PC-3 (cell line): ENCODE measurements around the gene KCNJ6. TPM values are rescaled to one million over a fixed set of nuclear protein-coding genes. Genes with fewer than 3 reads are reported as not detected.

Experiments
- ATAC-seq: fragments of 200-7000 bp; cut with Tn5 transposase; 2 replicates; pipeline ENCODE4 v1.9.1; 2020; ENCODE audit warnings: mild to moderate bottlenecking, moderate library complexity
- BruUV-seq: library from RNA; stranded (reverse); fragments of 400-500 nt; replicated peaks from 2 replicates; lab custom pipeline; 2021; lab: Mats Ljungman, UMichigan
- CTCF ChIA-PET: fragments of 300-600 bp; sonication (Branson Sonifier 250); formaldehyde crosslinking; loops from one replicate; lab custom pipeline; 2022; ENCODE audit warnings: antibody characterized with exemption; lab: Charles Lee
- POLR2A ChIA-PET: fragments of 300-600 bp; sonication (Branson Sonifier 250); formaldehyde crosslinking; loops from one replicate; lab custom pipeline; 2022; ENCODE audit warnings: antibody characterized with exemption; ENCODE audit not compliant: unreplicated experiment; lab: Charles Lee
- DNase-seq: peaks from one replicate; pipeline ENCODE4 v3.0.0-alpha.2; 2015
- H2AFZ ChIP-seq: fragments of 300-600 bp; sonication (generic); 2 replicates; pipeline ENCODE4 v1.6.0; 2016; ENCODE audit warnings: antibody characterized with exemption, low read length
- H3F3A ChIP-seq: fragments of 300-600 bp; sonication (generic); one replicate; pipeline ENCODE4 v1.6.0; 2017; ENCODE audit warnings: antibody characterized with exemption, low read length, control low read depth, mild to moderate bottlenecking; ENCODE audit not compliant: unreplicated experiment
- H3K27ac ChIP-seq: fragments of 300-600 bp; sonication (generic); 2 replicates; pipeline ENCODE4 v1.5.1; 2016; ENCODE audit warnings: mild to moderate bottlenecking, low read length
- H3K27me3 ChIP-seq: fragments of 300-600 bp; sonication (generic); 2 replicates; pipeline ENCODE4 v1.6.1; 2016; ENCODE audit warnings: low read length, mixed read lengths
- H3K36me3 ChIP-seq: fragments of 300-600 bp; sonication (generic); 2 replicates; pipeline ENCODE4 v1.6.1; 2016; ENCODE audit warnings: low read depth, mixed run types, low read length, mixed read lengths
- H3K4me1 ChIP-seq: fragments of 300-600 bp; sonication (generic); 2 replicates; pipeline ENCODE4 v1.5.1; 2016; ENCODE audit warnings: low read length; ENCODE audit not compliant: insufficient read depth
- H3K4me2 ChIP-seq: fragments of 300-600 bp; sonication (generic); 2 replicates; pipeline ENCODE4 v1.6.0; 2016; ENCODE audit warnings: low read length
- H3K4me3 ChIP-seq: fragments of 300-600 bp; sonication (generic); 2 replicates; pipeline ENCODE4 v1.5.1; 2016; ENCODE audit warnings: mild to moderate bottlenecking, low read length, mixed read lengths
- H3K79me2 ChIP-seq: fragments of 300-600 bp; sonication (generic); 2 replicates; pipeline ENCODE4 v1.6.1; 2017; ENCODE audit warnings: low read length, mixed read lengths
- H3K9ac ChIP-seq: fragments of 300-600 bp; sonication (generic); 2 replicates; pipeline ENCODE4 v1.6.0; 2016; ENCODE audit warnings: mild to moderate bottlenecking, low read length
- H3K9me2 ChIP-seq: fragments of 300-600 bp; sonication (generic); replicated peaks from 2 replicates; pipeline ENCODE4 v1.6.1; 2016; ENCODE audit warnings: mixed run types, low read length, mixed read lengths
- H3K9me3 ChIP-seq: fragments of 300-600 bp; sonication (generic); 2 replicates; pipeline ENCODE4 v1.6.1; 2016; ENCODE audit warnings: low read length, mixed read lengths
- H4K20me1 ChIP-seq: fragments of 300-600 bp; sonication (generic); 2 replicates; pipeline ENCODE4 v1.6.1; 2016; ENCODE audit warnings: low read length, mixed read lengths
- CTCF ChIP-seq: fragments of 300-600 bp; sonication (generic); conservative IDR thresholded peaks from 2 replicates; pipeline ENCODE4 v1.5.1; 2017; ENCODE audit warnings: antibody characterized with exemption, low read depth, mild to moderate bottlenecking, low read length
- EZH2 ChIP-seq: fragments of 300-600 bp; sonication (generic); IDR thresholded peaks from one replicate; pipeline ENCODE4 v1.6.1; 2017; ENCODE audit warnings: antibody characterized with exemption, mild to moderate bottlenecking, low read length; ENCODE audit not compliant: unreplicated experiment
- EZH2phosphoT487 ChIP-seq: fragments of 300-600 bp; sonication (generic); IDR thresholded peaks from 2 replicates; pipeline ENCODE4 v1.6.1; 2018; ENCODE audit warnings: mild to moderate bottlenecking, antibody characterized with exemption, low read length, borderline replicate concordance
- intact Hi-C: fragments of 100-400 bp; cut with micrococcal nuclease; formaldehyde crosslinking; loops from 2 replicates; pipeline ENCODE4 v1.9.0; 2023
- total RNA-seq: library from RNA; depleted of rRNA; stranded (reverse); fragments of >200 nt; gene quantifications from 2 replicates; pipeline ENCODE4 v1.2.3, GENCODE V29; 2014

The KCNJ6 gene
- total RNA-seq, 1 experiment from 2014 or later, result not detected

DNA sequence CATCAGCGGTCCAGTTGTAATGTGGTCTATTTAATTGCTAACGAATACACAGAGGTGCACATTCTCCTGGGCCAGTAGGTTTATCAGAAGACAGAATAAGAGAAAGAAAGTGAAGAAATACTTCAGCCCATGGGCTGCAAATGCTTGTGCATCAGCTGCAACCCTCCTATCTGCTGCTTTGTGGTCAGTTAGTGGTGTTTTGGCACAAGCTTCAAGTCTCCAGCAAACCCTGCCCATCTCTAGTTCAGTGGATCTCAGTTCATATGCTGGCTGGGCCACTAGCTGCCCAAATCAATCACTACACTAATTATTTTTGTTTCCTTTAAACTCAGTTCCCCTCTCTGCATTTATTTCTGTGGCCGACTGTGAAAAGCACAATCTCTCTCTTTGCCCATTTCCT is 124.2 kb downstream of the KCNJ6 start:
- Histone ChIP-seq H3K9me3 (no peaks in the 10 kb centered on the region), H3K36me3 (no peaks in the 10 kb centered on the region), H3K4me1 (0 out of 2 replicates have a peak, but pooled peaks cover 4% of the 10 kb centered on the region), H3F3A (no peaks in the 10 kb centered on the region), H3K4me3 (no peak overlapping the region), H3K27ac (no peak overlapping the region), H2AFZ (no peak overlapping the region), H3K9me2 (no peaks in the 10 kb centered on the region), H3K4me2 (no peak overlapping the region), H4K20me1 (no peaks in the 10 kb centered on the region), H3K9ac (no peak overlapping the region), H3K27me3 (peaks cover 19% of the 10 kb centered on the region; the same call in 1 of the 2 replicates), H3K79me2 (no peaks in the 10 kb centered on the region)
- intact Hi-C loops, result no loop called here
- BruUV-seq, result no TSS peak
- ChIA-PET CTCF (no interaction called here), POLR2A (no interaction called here)
- TF ChIP-seq CTCF, result no peak
- no peak for TF ChIP-seq EZH2phosphoT487
- TF ChIP-seq EZH2, result no peak
- ATAC-seq, result no peak
- DNase-seq, result no peak

DNA sequence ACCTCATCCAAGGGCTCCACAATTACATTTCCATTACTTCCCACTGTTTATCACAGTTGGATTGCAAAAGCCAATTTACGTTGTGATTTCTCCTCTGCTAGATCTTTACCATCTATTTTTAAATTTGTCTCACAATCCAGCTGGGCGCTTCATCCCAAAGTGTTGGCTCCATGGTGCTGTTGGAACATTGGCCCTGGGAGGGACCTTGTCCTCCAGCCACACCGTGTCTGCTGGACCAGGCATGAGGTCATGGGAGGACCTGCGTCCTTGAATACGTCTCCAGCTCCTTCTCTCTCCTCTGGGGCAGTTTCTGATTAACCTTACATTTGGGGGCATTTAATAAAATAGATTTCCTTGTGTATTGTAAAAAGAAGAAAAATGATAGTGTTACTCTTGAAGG is 125.4 kb downstream of the KCNJ6 start:
- no peak overlapping the region for H3K4me3 ChIP-seq
- 0 out of 2 replicates have a peak, but pooled peaks cover 4% of the 10 kb centered on the region for H3K4me1 ChIP-seq
- no peaks in the 10 kb centered on the region for H3F3A ChIP-seq
- no peak for DNase-seq
- H3K4me2 ChIP-seq, result no peak overlapping the region
- no peaks in the 10 kb centered on the region for H3K9me3 ChIP-seq
- ChIA-PET CTCF (no interaction called here), POLR2A (no interaction called here)
- no peaks in the 10 kb centered on the region for H3K9me2 ChIP-seq
- TF ChIP-seq EZH2, result no peak
- no peak for TF ChIP-seq CTCF
- TF ChIP-seq EZH2phosphoT487, result no peak
- H3K79me2 ChIP-seq, result no peaks in the 10 kb centered on the region
- no peaks in the 10 kb centered on the region for H3K36me3 ChIP-seq
- H3K27ac ChIP-seq, result no peak overlapping the region
- peaks cover 19% of the 10 kb centered on the region; the same call in 1 of the 2 replicates for H3K27me3 ChIP-seq
- no TSS peak for BruUV-seq
- no peak for ATAC-seq
- no peaks in the 10 kb centered on the region for H4K20me1 ChIP-seq
- intact Hi-C loops, result no loop called here
- no peak overlapping the region for H2AFZ ChIP-seq
- H3K9ac ChIP-seq, result no peak overlapping the region

- Histone ChIP-seq H3F3A (no peaks in the 10 kb centered on the region), H3K9me3 (no peaks in the 10 kb centered on the region), H3K36me3 (no peaks in the 10 kb centered on the region), H3K27ac (no peak overlapping the region), H3K4me3 (no peak overlapping the region), H3K9ac (no peak overlapping the region), H2AFZ (no peak overlapping the region), H4K20me1 (no peaks in the 10 kb centered on the region), H3K79me2 (no peaks in the 10 kb centered on the region), H3K4me1 (0 out of 2 replicates have a peak, but pooled peaks cover 4% of the 10 kb centered on the region), H3K9me2 (no peaks in the 10 kb centered on the region), H3K27me3 (peaks cover 19% of the 10 kb centered on the region; the same call in 1 of the 2 replicates), H3K4me2 (no peak overlapping the region)
- DNase-seq (no peak), ATAC-seq (no peak)
- intact Hi-C loops, result no loop called here
- POLR2A ChIA-PET, result no interaction called here
- TF ChIP-seq EZH2phosphoT487, result no peak
- no peak for TF ChIP-seq CTCF
- no peak for TF ChIP-seq EZH2
- no TSS peak for BruUV-seq
- CTCF ChIA-PET, result no interaction called here
Observed at GRCh38 chr21:37788503-37788902, 127.8 kb downstream of the KCNJ6 start.
